Measurements from ENCODE around the gene CA14.
"Not testable (repeated sequence)": the region's sequence is repeated elsewhere in the genome, so short reads cannot be mapped to it uniquely, and the experiment has no call there.

Gene CA14

DNA sequence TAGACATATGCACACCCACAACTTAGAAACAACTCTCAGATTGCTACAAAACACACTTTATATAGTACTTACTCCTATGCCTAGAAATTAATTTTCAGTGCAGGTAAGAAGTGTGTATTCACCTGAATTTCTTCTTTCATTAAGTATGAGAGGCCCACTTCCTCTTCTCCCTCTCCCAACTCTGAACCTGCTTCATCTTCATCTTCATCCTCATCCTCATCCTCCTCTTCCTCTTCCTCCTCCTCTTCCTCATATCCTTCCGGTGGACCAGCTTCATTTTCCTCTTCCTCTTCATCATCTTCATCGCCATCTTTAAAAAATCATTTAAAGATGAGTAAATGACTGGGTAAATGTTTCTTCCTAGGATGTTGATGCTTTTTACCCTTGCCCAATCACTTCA is 31.1 kb upstream of the CA14 start:
- Histone ChIP-seq H3K27ac (ENCODE audit: low read depth, low read length) (peak overlapping the region; percentile 18; the same call in 1 of the 2 replicates), H3K27me3 (ENCODE audit: low read length) (no peaks in the 10 kb centered on the region), H3K4me3 (ENCODE audit: insufficient read depth, low read length, poor library complexity, severe bottlenecking) (no peak overlapping the region), H4K20me1 (ENCODE audit: low read depth, low read length) (no peaks in the 10 kb centered on the region; the same call in 1 of the 2 replicates), H2AFZ (ENCODE audit: low read depth, low read length, severe bottlenecking) (no peak overlapping the region), H3K4me2 (ENCODE audit: low read depth, low read length, poor library complexity, severe bottlenecking) (no peak overlapping the region), H3K9me3 (ENCODE audit: insufficient read depth, low read length) (no peaks in the 10 kb centered on the region), H3K79me2 (ENCODE audit: insufficient read depth, low read length) (peaks cover 17% of the 10 kb centered on the region), H3K9ac (ENCODE audit: low read length) (no peak overlapping the region), H3F3A (ENCODE audit: insufficient read depth) (peaks cover 21% of the 10 kb centered on the region; the same call in 1 of the 2 replicates), H3K9me2 (replicated peaks; ENCODE audit: insufficient read depth, low read length) (no peaks in the 10 kb centered on the region), H3K36me3 (ENCODE audit: low read length) (peaks cover 31% of the 10 kb centered on the region)
- TF ChIP-seq EZH2phosphoT487 (conservative IDR thresholded peaks at IDR 0.05; ENCODE audit: low read length): no peak
- TF ChIP-seq, protein P1, sequence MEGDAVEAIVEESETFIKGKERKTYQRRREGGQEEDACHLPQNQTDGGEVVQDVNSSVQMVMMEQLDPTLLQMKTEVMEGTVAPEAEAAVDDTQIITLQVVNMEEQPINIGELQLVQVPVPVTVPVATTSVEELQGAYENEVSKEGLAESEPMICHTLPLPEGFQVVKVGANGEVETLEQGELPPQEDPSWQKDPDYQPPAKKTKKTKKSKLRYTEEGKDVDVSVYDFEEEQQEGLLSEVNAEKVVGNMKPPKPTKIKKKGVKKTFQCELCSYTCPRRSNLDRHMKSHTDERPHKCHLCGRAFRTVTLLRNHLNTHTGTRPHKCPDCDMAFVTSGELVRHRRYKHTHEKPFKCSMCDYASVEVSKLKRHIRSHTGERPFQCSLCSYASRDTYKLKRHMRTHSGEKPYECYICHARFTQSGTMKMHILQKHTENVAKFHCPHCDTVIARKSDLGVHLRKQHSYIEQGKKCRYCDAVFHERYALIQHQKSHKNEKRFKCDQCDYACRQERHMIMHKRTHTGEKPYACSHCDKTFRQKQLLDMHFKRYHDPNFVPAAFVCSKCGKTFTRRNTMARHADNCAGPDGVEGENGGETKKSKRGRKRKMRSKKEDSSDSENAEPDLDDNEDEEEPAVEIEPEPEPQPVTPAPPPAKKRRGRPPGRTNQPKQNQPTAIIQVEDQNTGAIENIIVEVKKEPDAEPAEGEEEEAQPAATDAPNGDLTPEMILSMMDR (IDR thresholded peaks at IDR 0.05; ENCODE audit: insufficient read depth, low read length, poor library complexity, severe bottlenecking): no peak

DNA sequence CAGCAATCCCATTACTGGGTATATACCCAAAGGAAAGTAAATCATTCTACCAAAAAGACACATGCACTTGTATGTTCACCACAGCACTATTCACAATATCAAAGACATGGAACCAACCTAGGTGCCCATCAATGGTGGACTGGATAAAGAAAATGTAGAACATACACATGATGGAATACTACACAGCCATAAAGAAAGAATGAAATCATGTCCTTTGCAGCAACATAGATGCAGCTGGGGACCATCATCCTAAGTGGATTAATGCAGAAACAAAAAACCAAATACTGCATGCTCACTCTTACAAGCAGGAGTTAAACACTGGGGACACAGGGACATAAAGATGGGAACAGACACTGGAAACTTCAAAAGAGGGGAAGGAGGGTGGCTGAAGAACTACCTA is 30.3 kb upstream of the CA14 start:
- Histone ChIP-seq H3K4me2 (ENCODE audit: low read depth, low read length, poor library complexity, severe bottlenecking) (no peak overlapping the region), H3K9ac (ENCODE audit: low read length) (no peak overlapping the region), H4K20me1 (ENCODE audit: low read depth, low read length) (no peaks in the 10 kb centered on the region; the same call in 1 of the 2 replicates), H3K9me3 (ENCODE audit: insufficient read depth, low read length) (no peaks in the 10 kb centered on the region), H3F3A (ENCODE audit: insufficient read depth) (peaks cover 21% of the 10 kb centered on the region; the same call in 1 of the 2 replicates), H3K9me2 (replicated peaks; ENCODE audit: insufficient read depth, low read length) (no peaks in the 10 kb centered on the region), H2AFZ (ENCODE audit: low read depth, low read length, severe bottlenecking) (no peak overlapping the region), H3K27ac (ENCODE audit: low read depth, low read length) (no peak overlapping the region), H3K36me3 (ENCODE audit: low read length) (peaks cover 34% of the 10 kb centered on the region), H3K27me3 (ENCODE audit: low read length) (no peaks in the 10 kb centered on the region), H3K4me3 (ENCODE audit: insufficient read depth, low read length, poor library complexity, severe bottlenecking) (no peak overlapping the region), H3K79me2 (ENCODE audit: insufficient read depth, low read length) (peaks cover 22% of the 10 kb centered on the region)
- no peak for TF ChIP-seq EZH2phosphoT487 (conservative IDR thresholded peaks at IDR 0.05; ENCODE audit: low read length)
- TF ChIP-seq, protein P1 (IDR thresholded peaks at IDR 0.05; ENCODE audit: insufficient read depth, low read length, poor library complexity, severe bottlenecking): no peak

DNA sequence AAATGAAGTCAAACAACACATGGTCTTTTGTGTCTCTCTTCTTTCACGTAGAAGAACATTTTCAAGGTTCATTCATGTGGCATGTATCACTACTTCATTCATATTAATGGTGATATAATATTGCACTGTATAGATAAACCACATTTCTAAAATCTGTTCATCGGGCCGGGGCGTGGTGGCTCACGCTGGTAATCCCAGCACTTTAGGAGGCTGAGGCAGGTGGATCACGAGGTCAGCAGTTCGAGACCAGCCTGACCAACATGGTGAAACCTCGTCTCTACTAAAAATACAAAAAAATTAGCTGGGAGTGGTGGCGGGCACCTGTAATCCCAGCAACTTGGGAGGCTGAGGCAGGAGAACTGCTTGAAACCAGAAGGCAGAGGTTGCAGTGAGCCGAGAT is 29.3 kb upstream of the CA14 start:
- Histone ChIP-seq H3K79me2 (ENCODE audit: insufficient read depth, low read length) (peaks cover 33% of the 10 kb centered on the region), H3K36me3 (ENCODE audit: low read length) (peaks cover 32% of the 10 kb centered on the region)
- not testable (repeated sequence) for H2AFZ ChIP-seq (ENCODE audit: low read depth, low read length, severe bottlenecking)

DNA sequence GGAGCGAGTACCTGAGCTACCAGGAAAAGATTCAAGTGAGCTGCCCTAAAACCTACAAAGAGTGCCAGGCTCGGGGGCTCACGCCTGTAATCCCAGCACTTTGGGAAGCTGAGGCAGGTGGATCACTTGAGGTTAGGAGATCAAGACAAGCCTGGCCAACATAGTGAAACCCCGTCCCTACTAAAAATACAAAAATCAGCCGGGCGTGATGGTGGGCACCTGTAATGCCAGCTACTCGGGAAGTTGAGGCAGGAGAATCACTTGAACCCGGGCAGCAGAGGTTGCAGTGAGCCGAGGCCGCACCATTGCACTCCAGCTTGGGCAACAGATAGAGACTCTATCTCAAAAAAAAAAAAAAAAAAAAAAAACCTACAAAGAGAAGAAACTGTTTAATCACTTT is 24.7 kb upstream of the CA14 start:
- not testable (repeated sequence) for H3K4me3 ChIP-seq (ENCODE audit: insufficient read depth, low read length, poor library complexity, severe bottlenecking); H3K9me3 ChIP-seq (ENCODE audit: insufficient read depth, low read length); H2AFZ ChIP-seq (ENCODE audit: low read depth, low read length, severe bottlenecking); H3K27me3 ChIP-seq (ENCODE audit: low read length); H4K20me1 ChIP-seq (ENCODE audit: low read depth, low read length); H3K9me2 ChIP-seq (replicated peaks; ENCODE audit: insufficient read depth, low read length)
- Histone ChIP-seq H3K79me2 (ENCODE audit: insufficient read depth, low read length) (peaks cover 59% of the 10 kb centered on the region), H3K27ac (ENCODE audit: low read depth, low read length) (peak overlapping the region; percentile 94; the same call in 1 of the 2 replicates), H3F3A (ENCODE audit: insufficient read depth) (peaks cover 22% of the 10 kb centered on the region), H3K36me3 (ENCODE audit: low read length) (peaks cover 11% of the 10 kb centered on the region; the same call in 1 of the 2 replicates), H3K4me2 (ENCODE audit: low read depth, low read length, poor library complexity, severe bottlenecking) (peak overlapping the region; percentile 80), H3K9ac (ENCODE audit: low read length) (peak overlapping the region; percentile 100)

More for the DNA sequence above, 29.3 kb upstream of the CA14 start:
- not testable (repeated sequence) for H3K4me2 ChIP-seq (ENCODE audit: low read depth, low read length, poor library complexity, severe bottlenecking); H3K9me2 ChIP-seq (replicated peaks; ENCODE audit: insufficient read depth, low read length); H3K9me3 ChIP-seq (ENCODE audit: insufficient read depth, low read length); H3K27ac ChIP-seq (ENCODE audit: low read depth, low read length); H3K4me3 ChIP-seq (ENCODE audit: insufficient read depth, low read length, poor library complexity, severe bottlenecking); H4K20me1 ChIP-seq (ENCODE audit: low read depth, low read length); H3K9ac ChIP-seq (ENCODE audit: low read length); H3K27me3 ChIP-seq (ENCODE audit: low read length)
- peaks cover 15% of the 10 kb centered on the region; the same call in 1 of the 2 replicates for H3F3A ChIP-seq (ENCODE audit: insufficient read depth)

Measured in SU-DHL-6 (cell line).